ENCODE results near the gene KLHDC8A. TPM values are rescaled to one million over a fixed set of nuclear protein-coding genes. Genes with fewer than 3 reads are reported as not detected.

KLHDC8A gene
- total RNA-seq, 2 donors from 2014 or later: not detected

DNA sequence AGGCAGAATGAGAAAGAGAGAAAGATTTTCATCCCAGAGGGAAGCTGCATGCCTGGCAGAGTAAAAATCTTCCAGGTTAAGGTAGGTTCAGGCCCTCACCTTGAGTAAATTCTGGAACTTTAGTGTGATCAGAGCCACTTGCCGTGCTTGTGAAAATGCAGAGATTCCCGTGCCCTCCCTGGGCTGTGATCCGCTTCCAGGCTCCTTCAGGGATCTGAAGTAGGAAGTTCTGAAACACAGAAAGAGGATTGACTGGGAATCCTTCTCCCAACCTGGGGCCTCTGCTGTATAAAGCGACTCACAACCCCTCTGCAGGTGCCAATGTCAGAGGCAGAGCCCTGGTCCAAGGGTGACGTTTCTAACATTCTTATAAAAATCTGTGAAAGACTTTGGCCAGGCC lies 61.8 kb downstream of the KLHDC8A start:
- Histone ChIP-seq H3K9me3 (no peaks in the 10 kb centered on the region), H3K4me1 (ENCODE audit: control insufficient read depth in 1 of 2, low read depth in 2 of 2) (peaks cover 0 to 16% of the 10 kb centered on the region in 2 donors), H3K36me3 (no peaks in the 10 kb centered on the region), H3K4me3 (no peak overlapping the region), H3K27ac (no peak overlapping the region), H3K27me3 (replicated peaks; ENCODE audit: insufficient read depth) (no peaks in the 10 kb centered on the region)
- DNase-seq (ENCODE audit: low spot score) (no peak), ATAC-seq (ENCODE audit: insufficient number of reproducible peaks, low FRiP score, low read depth) (no peak)
- TF ChIP-seq CTCF (IDR thresholded peaks at IDR 0.05): no peak

GRCh38 chr1:205294175-205294917 lies 62.4 kb downstream of the KLHDC8A start:
- Histone ChIP-seq H3K4me3 (no peak overlapping the region), H3K9me3 (no peaks in the 10 kb centered on the region), H3K27me3 (replicated peaks; ENCODE audit: insufficient read depth) (no peaks in the 10 kb centered on the region), H3K36me3 (no peaks in the 10 kb centered on the region), H3K27ac (no peak overlapping the region), H3K4me1 (ENCODE audit: control insufficient read depth in 1 of 2, low read depth in 2 of 2) (peaks cover 0 to 16% of the 10 kb centered on the region in 2 donors)
- DNase-seq (ENCODE audit: low spot score) (no peak), ATAC-seq (ENCODE audit: insufficient number of reproducible peaks, low FRiP score, low read depth) (peak; percentile 58)
- TF ChIP-seq CTCF (IDR thresholded peaks at IDR 0.05): no peak

DNA sequence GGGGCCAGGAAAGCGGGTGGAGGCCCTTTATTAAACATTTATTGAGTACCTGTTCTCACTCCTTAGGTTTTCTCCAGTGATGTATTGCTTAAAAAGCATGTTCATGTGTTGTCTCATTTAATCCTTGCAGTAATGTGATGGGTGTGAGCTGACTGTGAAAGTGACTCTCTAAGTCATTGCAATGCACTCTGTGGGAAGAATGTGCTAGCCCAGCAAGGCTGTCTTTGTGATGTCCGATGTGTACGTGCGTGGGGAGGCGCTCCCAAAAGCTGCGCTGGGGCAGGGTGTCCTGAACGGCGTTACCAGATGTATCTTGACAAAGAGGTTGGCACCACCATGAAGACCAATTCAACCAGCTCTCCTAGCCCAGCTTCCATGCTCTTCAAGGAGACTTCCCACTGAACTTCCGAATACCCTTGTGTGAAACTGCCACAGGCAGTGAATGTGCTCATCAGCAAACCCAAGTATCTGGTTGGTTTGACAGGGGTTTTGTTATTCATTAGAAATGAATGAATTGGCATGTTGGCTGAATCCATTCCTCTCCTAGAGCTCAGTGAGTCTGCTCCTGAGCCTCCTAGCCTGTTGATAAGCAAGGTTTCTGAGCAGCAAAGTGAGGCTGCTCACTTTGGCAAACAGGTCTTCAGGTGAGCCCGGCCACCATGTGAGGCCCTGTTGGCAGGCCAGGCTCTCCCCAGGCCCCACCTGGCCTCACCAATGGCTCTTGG lies 63.2 kb downstream of the KLHDC8A start:
- no peaks in the 10 kb centered on the region for H3K9me3 ChIP-seq
- DNase-seq (ENCODE audit: low spot score) (no peak), ATAC-seq (ENCODE audit: insufficient number of reproducible peaks, low FRiP score, low read depth) (no peak)
- H3K4me3 ChIP-seq: no peak overlapping the region
- peaks cover 0 to 16% of the 10 kb centered on the region in 2 donors for H3K4me1 ChIP-seq (ENCODE audit: control insufficient read depth in 1 of 2, low read depth in 2 of 2)
- no peaks in the 10 kb centered on the region for H3K27me3 ChIP-seq (replicated peaks; ENCODE audit: insufficient read depth)
- H3K27ac ChIP-seq: no peak overlapping the region
- no peak for TF ChIP-seq CTCF (IDR thresholded peaks at IDR 0.05)
- H3K36me3 ChIP-seq: no peaks in the 10 kb centered on the region

- Histone ChIP-seq H3K4me3 (no peak overlapping the region), H3K27ac (no peak overlapping the region), H3K27me3 (replicated peaks; ENCODE audit: insufficient read depth) (no peaks in the 10 kb centered on the region), H3K9me3 (no peaks in the 10 kb centered on the region), H3K36me3 (no peaks in the 10 kb centered on the region), H3K4me1 (ENCODE audit: control insufficient read depth in 1 of 2, low read depth in 2 of 2) (peaks cover 0 to 16% of the 10 kb centered on the region in 2 donors)
- ATAC-seq (ENCODE audit: insufficient number of reproducible peaks, low FRiP score, low read depth): no peak
- DNase-seq (ENCODE audit: low spot score): no peak
- TF ChIP-seq CTCF (IDR thresholded peaks at IDR 0.05): no peak
These were observed 65.1 kb downstream of the KLHDC8A start for GRCh38 chr1:205291596-205291995.

- ATAC-seq (ENCODE audit: insufficient number of reproducible peaks, low FRiP score, low read depth): no peak
- Histone ChIP-seq H3K27ac (no peak overlapping the region), H3K36me3 (no peaks in the 10 kb centered on the region)
These were observed 68.8 kb downstream of the KLHDC8A start for GRCh38 chr1:205287767-205288559.

More at GRCh38 chr1:205287767-205288559, 68.8 kb downstream of the KLHDC8A start:
- no peaks in the 10 kb centered on the region for H3K27me3 ChIP-seq (replicated peaks; ENCODE audit: insufficient read depth)
- no peak for TF ChIP-seq CTCF (IDR thresholded peaks at IDR 0.05)
- no peak overlapping the region for H3K4me3 ChIP-seq
- no peak for DNase-seq (ENCODE audit: low spot score)
- no peaks in the 10 kb centered on the region for H3K9me3 ChIP-seq
- H3K4me1 ChIP-seq (ENCODE audit: control insufficient read depth in 1 of 2, low read depth in 2 of 2): peaks cover 2 to 6% of the 10 kb centered on the region in 2 donors
